SK-N-MC (cell line): ENCODE measurements around the gene RASA1.

ENCODE experiments used
- EZH2 ChIP-seq: fragments of 200-600 bp; sonication (generic); IDR thresholded peaks from one replicate; pipeline ENCODE4 v1.6.1; 2017; ENCODE audit warnings: antibody characterized with exemption
- POLR2AphosphoS5 ChIP-seq: IDR thresholded peaks from 2 replicates; pipeline ENCODE4 v1.6.1; 2012; ENCODE audit warnings: mild to moderate bottlenecking, low read depth, low read length, borderline replicate concordance

DNA sequence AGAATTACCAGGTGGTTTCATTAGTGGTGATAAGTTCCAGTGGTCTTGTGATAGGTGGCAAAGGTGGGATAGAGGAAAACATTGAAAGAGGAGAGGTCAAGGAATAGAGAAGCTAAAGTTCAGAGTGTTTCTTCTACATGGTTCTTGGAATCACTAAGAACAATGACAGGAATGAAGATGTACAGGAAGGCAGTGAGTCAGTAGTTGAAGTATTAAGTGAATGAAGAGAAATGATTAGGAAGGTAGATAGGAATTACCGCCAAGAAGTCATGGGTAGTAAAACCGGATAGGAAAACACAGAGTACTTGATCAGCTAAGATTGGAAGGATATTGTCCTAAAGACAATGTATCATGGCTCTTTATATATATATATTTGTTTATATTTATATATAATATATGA lies 37.9 kb upstream of the RASA1 start:
- no peak for TF ChIP-seq EZH2
- no peak for TF ChIP-seq POLR2AphosphoS5
